ENCODE data around the gene SLC35E4. TPM values are rescaled to one million over a fixed set of nuclear protein-coding genes. Genes with fewer than 3 reads are reported as not detected.
A peak's percentile ranks its signal among the peaks of the same experiment; 100 is the strongest.
"Not testable (repeated sequence)": the region's sequence is repeated elsewhere in the genome, so short reads cannot be mapped to it uniquely, and the experiment has no call there.

Gene SLC35E4
- 1 to 10 TPM; 1.1 to 2.3 (median 1.8) TPM for polyA plus RNA-seq (ENCODE audit: insufficient read length in 4 of 4)

DNA sequence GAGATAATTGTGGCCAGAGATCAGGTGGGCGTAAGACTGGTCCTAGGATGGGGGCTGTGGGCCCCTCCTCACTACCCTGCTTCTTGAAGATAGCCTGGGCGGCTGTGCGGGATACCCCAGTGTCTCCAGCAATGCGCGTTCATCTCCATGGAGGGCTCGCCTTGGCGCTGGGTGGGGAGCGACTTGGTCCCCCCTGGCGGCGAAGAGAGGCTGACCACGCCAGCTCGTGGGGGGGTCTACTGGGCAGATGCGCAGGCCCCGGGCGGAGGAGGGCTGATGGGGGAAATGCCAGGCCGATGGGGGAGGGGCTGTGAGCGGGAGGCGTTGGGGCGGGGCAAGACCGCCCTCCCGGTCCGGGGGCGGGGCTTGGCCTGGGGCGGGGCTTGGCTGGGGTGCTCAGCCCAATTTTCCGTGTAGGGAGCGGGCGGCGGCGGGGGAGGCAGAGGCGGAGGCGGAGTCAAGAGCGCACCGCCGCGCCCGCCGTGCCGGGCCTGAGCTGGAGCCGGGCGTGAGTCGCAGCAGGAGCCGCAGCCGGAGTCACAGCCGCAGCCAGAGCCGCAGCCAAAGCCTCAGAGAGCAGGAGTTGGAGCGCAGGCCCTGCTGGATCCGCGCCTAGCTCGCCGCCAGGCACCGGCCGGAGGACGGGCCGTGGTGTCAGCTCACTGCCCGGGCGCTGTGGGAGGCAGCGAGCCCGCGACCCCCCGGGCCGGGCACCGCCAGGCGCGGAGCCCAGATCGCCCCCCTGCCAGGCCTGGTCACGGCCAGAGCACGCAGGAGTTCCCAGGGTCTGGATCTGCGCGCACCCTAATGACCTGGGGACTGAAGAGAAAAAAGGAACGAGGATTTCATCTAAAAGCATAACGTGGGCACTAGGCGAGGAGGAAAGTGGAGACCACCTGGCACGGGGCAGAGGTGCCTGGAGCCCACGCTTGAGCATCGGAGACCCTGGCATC is at the start of gene SLC35E4:
SLC35E4 (plus strand) TSS at position 509 of the 953 bp plus-strand sequence. CDS start 670 bp downstream, outside the sequence.
- peak; percentile 67 to 79 (median 74) for DNase-seq (ENCODE audit: low read depth in 4 of 4, low spot score in 3 of 4)

DNA sequence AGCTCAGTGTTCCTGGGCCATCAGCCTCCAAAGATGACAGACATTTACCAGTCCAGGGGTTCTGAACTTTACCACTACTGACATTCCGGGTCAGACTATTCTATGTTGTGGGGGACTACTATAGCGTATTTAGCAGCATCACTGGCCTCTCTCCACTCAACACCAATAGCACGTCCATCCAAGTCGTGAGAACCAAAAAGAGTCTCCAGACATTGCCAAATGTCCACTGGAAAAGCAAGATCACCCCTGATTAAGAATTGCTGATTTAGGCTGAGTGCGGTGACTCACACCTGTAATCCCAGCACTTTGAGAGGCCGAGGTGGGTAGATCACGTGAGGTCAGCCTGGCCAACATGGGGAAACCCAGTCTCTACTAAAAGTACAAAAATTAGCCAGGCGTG is 49.2 kb upstream of the SLC35E4 start:
- no peak for DNase-seq (ENCODE audit: low read depth in 4 of 4, low spot score in 3 of 4)

DNA sequence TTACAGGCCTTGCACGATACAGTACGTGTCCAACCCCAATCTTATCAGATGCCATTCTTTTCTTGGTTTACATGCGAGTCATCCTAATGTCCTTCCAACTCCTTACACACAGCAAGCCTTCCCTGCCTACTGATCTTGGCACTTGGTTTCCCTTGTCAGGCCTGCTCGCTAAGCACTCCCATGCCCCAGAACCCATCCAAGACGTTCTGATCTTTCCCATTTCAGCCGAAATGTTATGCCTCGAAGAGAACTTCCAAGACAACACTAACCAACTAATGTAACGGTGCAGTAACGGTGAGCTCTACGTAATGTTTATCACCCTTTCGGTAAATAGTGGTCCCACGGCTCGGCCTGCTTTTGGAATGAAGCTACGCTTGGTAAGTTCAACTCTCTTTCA is 44.4 kb upstream of the SLC35E4 start:
- DNase-seq (ENCODE audit: low read depth in 4 of 4, low spot score in 3 of 4), result no peak

- peak; percentile 96 to 98 (median 97) for DNase-seq (ENCODE audit: low read depth in 4 of 4, low spot score in 3 of 4)
These were observed 43.8 kb upstream of the SLC35E4 start, which contains the start of gene PES1 for GRCh38 chr22:30591588-30592359. Gene PES1, minus strand, starts transcription at chr22:30591910. Its CDS starts 77 bp downstream, at chr22:30591833.

GRCh38 chr22:30592360-30592713 is 43.2 kb upstream of the SLC35E4 start:
- DNase-seq (ENCODE audit: low read depth in 4 of 4, low spot score in 3 of 4), result not testable (repeated sequence)

DNA sequence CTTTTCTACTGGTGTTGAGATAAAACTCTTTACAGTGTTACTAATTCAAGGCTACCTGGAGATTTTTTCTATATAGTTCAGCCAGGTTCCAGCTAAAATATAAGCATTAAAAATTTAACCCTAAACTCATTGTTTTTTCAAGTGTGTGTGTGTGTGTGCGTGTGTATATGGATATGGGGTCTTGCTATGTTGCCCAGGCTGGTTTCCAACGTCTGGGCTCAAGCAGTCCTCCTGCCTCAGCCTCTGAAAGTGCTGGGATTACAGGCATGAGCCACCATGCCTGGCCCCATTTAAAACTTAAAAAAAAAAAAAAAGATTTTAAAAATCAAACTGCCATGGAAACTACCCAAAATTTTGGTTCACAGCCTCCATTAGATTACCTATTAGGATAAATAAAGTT is 39.4 kb upstream of the SLC35E4 start:
- no peak for DNase-seq (ENCODE audit: low read depth in 4 of 4, low spot score in 3 of 4)

DNA sequence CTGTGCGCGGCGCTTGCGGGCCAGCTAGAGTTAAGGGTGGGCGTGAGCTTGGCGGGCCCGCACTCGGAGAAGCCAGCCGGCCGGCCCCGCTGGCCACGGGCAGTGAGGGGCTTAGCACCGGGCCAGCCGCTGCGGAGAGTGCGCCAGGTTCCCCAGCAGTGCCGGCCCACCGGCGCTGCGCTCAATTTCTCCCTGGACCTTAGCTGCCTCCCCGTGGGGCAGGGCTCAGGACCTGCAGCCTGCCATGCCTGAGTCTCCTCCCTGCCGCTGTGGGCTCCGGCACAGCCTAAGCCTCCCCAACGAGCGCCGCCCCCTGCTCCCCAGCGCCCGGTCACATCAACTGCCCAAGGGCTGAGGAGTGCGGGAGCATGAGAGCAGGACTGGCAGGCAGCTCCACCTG is 38.7 kb upstream of the SLC35E4 start:
- no peak for DNase-seq (ENCODE audit: low read depth in 4 of 4, low spot score in 3 of 4)

DNA sequence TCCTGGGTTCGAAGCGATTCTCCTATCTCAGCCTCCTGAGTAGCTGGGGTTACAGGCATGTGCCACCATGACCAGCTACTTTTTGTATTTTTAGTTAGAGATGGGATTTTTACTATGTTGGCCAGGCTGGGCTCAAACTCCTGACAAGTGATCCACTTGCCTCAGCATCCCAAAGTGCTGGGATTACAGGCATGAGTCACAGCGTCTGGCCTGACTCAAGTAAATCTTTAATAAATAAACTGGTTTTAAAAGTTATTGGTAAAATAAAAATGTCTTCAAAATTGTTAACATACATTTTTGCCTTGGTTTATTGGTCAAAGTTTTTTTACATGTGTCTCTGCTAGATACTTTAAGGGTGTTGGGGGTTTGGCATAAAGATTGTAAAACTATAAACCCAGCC is 36.6 kb upstream of the SLC35E4 start:
- no peak for DNase-seq (ENCODE audit: low read depth in 4 of 4, low spot score in 3 of 4)

DNA sequence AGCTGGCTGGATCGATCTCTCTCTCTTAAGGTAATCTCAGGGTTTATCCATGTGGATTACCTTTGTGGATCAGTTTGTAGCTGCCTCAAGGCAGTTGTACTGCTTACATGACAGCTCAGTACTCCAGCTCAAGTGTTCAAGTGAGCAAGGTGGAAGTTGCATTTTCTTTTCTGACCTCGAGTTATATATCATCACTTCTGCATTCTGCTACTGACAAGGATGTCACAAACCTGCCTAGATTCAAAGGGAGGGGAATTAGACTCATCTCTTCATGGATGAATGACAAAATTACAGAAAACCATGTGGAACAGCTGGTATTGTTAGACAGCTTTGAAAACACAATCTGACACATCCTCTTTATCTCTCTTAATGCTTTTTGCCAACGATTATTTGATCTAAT is 34.7 kb upstream of the SLC35E4 start:
- DNase-seq (ENCODE audit: low read depth in 4 of 4, low spot score in 3 of 4), result no peak

DNA sequence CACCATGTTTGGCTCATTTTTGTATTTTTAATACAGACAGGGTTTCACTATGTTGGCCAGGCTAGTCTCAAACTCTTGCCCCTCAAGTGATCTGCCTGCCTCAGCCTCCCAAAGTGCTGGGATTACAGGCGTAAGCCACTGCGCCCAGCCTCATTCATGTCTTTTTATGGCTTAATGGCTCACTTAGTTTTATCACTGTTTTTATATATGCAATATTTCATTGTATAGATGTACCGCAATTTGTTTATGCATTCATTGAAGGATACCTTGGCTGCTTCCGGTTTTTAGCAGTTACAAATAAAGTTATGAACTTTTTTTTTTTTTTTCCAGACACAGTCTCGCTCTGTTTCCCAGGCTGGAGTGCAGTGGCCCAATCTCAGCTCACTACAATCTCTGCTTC is 34.1 kb upstream of the SLC35E4 start:
- DNase-seq (ENCODE audit: low read depth in 4 of 4, low spot score in 3 of 4), result no peak

DNA sequence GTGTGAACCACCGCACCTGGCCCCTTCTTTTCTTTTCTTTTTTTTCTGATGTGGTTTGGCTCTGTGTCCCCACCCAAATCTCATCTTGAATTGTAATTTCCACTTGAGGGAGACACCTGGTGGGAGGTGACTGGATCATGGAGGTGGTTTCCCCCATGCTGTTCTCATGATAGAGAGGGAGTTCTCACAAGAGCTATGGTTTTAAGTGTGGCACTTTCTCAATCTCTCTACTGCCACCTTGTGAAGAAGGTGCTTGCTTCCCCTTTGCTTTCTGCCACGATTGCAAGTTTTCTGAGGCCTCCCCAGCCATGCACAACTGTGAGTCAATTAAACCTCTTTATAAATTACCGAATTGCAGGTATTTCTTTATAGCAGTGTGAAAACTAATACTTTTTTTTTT is 33.5 kb upstream of the SLC35E4 start:
- no peak for DNase-seq (ENCODE audit: low read depth in 4 of 4, low spot score in 3 of 4)

DNA sequence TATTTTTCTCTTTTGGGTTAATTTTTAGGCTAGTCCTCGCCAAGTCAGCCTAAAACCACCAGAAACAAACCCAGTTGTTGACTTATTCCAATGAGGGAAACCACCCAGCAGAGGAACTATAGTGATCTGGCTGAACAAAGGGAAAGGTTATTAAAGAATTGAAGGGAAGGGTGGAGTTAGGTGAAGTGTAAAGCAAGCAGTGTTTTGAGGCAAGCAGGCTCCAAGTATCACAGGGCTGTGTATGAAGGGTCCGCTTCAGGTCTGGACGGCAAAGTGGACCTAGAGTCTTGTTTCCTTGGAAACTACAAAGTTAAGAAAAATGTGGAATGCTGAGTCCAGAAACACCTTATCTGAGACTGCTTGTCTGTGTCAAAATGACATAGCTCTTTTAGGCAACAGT is 31.8 kb upstream of the SLC35E4 start:
- no peak for DNase-seq (ENCODE audit: low read depth in 4 of 4, low spot score in 3 of 4)

GRCh38 chr22:30604723-30605122 is 30.9 kb upstream of the SLC35E4 start:
- DNase-seq (ENCODE audit: low read depth in 4 of 4, low spot score in 3 of 4), result no peak

DNA sequence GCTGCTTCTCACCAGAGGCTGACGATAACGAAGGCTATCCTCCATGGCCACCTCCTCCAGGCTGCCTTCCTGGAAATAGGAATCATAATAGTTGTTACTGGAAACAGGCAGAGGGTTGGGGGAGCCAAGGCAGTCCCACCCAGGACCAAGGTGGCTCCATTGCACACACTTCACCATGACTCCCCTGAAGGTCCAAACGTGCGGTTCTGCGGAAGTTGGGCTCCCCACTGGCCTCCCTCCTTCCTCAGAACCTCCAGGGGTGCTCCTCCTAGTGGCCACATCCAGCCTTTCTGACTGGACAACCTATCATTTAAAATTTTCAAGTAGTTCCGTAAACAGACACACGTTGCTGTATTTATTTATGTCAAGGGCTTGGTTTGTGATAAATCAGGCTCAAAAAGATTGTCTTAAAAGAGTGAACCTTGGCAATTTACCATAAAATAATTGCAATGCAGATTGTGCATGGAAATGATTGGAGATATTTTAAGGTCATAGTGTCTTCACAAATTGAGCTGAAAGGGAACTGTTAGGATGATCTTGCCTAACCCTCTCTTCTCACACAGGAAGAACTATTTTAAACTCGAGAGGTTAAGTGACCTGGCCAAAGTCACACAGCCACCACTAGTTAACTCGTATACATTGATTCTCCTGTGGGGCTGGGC is 30.0 kb upstream of the SLC35E4 start:
- DNase-seq (ENCODE audit: low read depth in 4 of 4, low spot score in 3 of 4), result no peak

DNA sequence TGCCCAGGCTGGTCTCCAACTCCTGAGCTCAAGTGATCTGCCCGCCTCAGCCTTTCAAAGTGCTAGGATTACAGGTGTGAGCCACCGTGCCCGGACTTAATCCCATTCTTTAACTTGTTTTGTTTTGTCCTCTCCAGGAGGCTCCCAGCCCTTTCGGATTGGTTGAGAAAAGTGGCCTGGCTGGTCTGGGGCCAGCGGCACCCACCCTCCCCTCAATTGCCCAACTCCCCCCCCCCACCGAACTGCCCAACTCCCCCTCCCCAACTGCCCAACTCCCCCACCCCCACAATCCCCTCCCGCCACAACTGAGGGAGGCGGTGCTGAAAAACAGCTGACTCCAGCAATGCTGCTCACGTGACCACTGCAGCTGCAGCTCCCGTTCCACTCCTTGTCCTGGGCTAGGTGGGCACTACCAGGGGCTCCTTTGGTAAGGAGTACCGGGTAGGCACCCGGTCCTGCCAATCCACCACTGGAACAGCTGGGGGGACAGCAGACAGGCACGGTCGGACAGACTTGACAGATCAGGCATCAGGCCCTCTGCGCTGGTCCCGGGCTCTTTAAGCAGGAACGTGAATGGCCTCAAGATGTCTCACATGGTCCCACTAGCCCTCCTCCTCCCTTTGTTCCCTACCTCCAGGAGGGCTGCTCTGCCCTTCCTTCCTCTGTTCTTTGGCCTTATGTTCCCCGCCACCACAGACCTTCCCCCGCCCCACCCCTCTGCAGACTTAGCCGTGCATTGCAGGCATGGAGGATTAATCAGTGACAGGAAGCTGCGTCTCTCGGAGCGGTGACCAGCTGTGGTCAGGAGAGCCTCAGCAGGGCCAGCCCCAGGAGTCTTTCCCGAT is 28.9 kb upstream of the SLC35E4 start, which contains the start of gene TCN2:
TCN2 (plus strand) TSS at position 720 of the 845 bp plus-strand sequence. CDS start 158 bp downstream, outside the sequence.
- DNase-seq (ENCODE audit: low read depth in 4 of 4, low spot score in 3 of 4), result peak in 3 of 4 donors; percentile 58 to 75 (median 72)

- DNase-seq (ENCODE audit: low read depth in 4 of 4, low spot score in 3 of 4), result no peak
These were observed 28.2 kb upstream of the SLC35E4 start for GRCh38 chr22:30607300-30607930.

- no peak for DNase-seq (ENCODE audit: low read depth in 4 of 4, low spot score in 3 of 4)
These were observed 27.6 kb upstream of the SLC35E4 start for GRCh38 chr22:30607939-30608338.

- DNase-seq (ENCODE audit: low read depth in 4 of 4, low spot score in 3 of 4), result no peak
These were observed 26.1 kb upstream of the SLC35E4 start for GRCh38 chr22:30609260-30610185.
